Kidney (tissue), 14 donors: ENCODE data around the gene ABLIM3. TPM values are rescaled to one million over a fixed set of nuclear protein-coding genes. Genes with fewer than 3 reads are reported as not detected.
A peak's percentile ranks its signal among the peaks of the same experiment; 100 is the strongest.

Experiments
- DNase-seq, 5 donors: peaks; one replicate each; pipeline ENCODE4 v3.0.0-alpha.2; 2013 to 2020
- FAIRE-seq: peaks from 2 replicates; lab custom pipeline; 2012; peaks lifted over from hg19 to GRCh38; lab: Jason Lieb, UNC
- H3K27ac ChIP-seq, 2 donors: one replicate each; pipeline ENCODE4 v1.7.0; 2013; ENCODE audit warnings: low read depth in 2 of 2, low read length in 2 of 2, inconsistent platforms in 1 of 2
- H3K27me3 ChIP-seq: one replicate; pipeline ENCODE4 v1.7.1; 2013; ENCODE audit warnings: low read length, inconsistent platforms; ENCODE audit not compliant: control insufficient read depth, insufficient read depth
- H3K36me3 ChIP-seq, 3 donors: one replicate each; pipeline versions ENCODE4 v1.7.0 to v1.7.1; 2013; ENCODE audit warnings: low read length in 3 of 3, control low read depth in 1 of 3, inconsistent platforms in 1 of 3; ENCODE audit not compliant: insufficient read depth in 3 of 3, control insufficient read depth in 2 of 3
- H3K4me1 ChIP-seq, 3 donors: one replicate each; pipeline versions ENCODE4 v1.7.0 to v1.7.1; 2013; ENCODE audit warnings: low read length in 3 of 3, inconsistent platforms in 1 of 3, low read depth in 1 of 3; ENCODE audit not compliant: control insufficient read depth in 2 of 3, insufficient read depth in 2 of 3
- H3K4me3 ChIP-seq, 3 donors: one replicate each; pipeline versions ENCODE4 v1.7.0 to v1.8.1; 2013; ENCODE audit warnings: low read length in 3 of 3, control low read depth in 1 of 3, inconsistent platforms in 1 of 3
- H3K9ac ChIP-seq, 3 donors: one replicate each; pipeline versions ENCODE4 v1.7.0 to v1.7.1; 2013; ENCODE audit warnings: low read length in 3 of 3, control low read depth in 1 of 3, inconsistent platforms in 1 of 3
- H3K9me3 ChIP-seq, 3 donors: one replicate each; pipeline versions ENCODE4 v1.7.0 to v1.7.1; 2013; ENCODE audit warnings: low read length in 3 of 3, control low read depth in 1 of 3, inconsistent platforms in 1 of 3; ENCODE audit not compliant: control insufficient read depth in 2 of 3, insufficient read depth in 1 of 3
- intact Hi-C: fragments of 100-400 bp; cut with DNase I; formaldehyde crosslinking; loops from one replicate; pipeline ENCODE4 v1.11.1; 2022
- polyA plus RNA-seq: library from polyadenylated mRNA; stranded (reverse); fragments of 350-450 nt; fragmentation: Illumina TruSeq; extraction: RNeasy Lipid Tissue Mini Kit (QIAGEN cat#74804); gene quantifications from one replicate; pipeline ENCODE4 v1.2.3, GENCODE V29; 2014; ENCODE audit warnings: low read depth, low replicate concordance; ENCODE audit not compliant: insufficient read depth
- total RNA-seq: library from RNA; stranded (reverse); fragmentation: NEBNext Ultra II Directional; extraction: Animal tissue kit (Norgen Biotek cat#: 25700); gene quantifications from one replicate; pipeline ENCODE4 v1.2.1, GENCODE V29; 2021
- TF ChIP-seq, protein P1 (sequence below): IDR thresholded peaks from 3 replicates; pipeline ENCODE4 v1.5.1; 2012; ENCODE audit warnings: mild to moderate bottlenecking, moderate library complexity, borderline replicate concordance; ENCODE audit not compliant: insufficient read depth; ENCODE audit errors: extremely low read depth
- donor health status: control.
- donor health status: control.
- donor health status: control.
- donor health status: control.
- donor health status: control.
- donor health status: DM: yes; HTN: yes; CAD: no.
- donor health status: Normal renal cell carcinoma (clear cell type).

Gene ABLIM3
- total and polyA plus RNA-seq, 2 donors from 2014 or later = 20.1 to 21.7 TPM

DNA sequence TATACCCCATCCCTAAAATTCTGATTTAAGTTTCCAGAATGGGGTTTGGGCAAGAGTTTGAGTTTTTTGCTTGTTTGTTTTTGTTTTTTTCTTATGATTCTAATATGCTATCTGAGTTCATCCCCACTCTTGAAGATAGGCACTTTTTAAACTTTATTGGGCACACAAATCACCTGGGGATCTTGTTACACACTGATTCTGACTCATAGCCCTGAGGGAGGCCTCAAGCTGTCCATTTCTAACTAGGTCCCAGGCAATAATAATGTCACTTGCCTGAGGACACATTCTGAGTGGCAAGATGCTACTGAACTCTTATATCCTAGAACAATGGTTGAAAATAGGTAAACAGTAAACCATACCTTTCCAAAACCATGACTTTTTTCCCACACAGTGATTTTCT is 22.8 kb upstream of the ABLIM3 start:
- H3K36me3 ChIP-seq = no peaks in the 10 kb centered on the region
- TF ChIP-seq, protein P1, sequence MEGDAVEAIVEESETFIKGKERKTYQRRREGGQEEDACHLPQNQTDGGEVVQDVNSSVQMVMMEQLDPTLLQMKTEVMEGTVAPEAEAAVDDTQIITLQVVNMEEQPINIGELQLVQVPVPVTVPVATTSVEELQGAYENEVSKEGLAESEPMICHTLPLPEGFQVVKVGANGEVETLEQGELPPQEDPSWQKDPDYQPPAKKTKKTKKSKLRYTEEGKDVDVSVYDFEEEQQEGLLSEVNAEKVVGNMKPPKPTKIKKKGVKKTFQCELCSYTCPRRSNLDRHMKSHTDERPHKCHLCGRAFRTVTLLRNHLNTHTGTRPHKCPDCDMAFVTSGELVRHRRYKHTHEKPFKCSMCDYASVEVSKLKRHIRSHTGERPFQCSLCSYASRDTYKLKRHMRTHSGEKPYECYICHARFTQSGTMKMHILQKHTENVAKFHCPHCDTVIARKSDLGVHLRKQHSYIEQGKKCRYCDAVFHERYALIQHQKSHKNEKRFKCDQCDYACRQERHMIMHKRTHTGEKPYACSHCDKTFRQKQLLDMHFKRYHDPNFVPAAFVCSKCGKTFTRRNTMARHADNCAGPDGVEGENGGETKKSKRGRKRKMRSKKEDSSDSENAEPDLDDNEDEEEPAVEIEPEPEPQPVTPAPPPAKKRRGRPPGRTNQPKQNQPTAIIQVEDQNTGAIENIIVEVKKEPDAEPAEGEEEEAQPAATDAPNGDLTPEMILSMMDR = no peak
- no peak overlapping the region for H3K27ac ChIP-seq
- intact Hi-C loops = no loop called here
- DNase-seq (no peak), FAIRE-seq (no peak)
- no peak overlapping the region for H3K9ac ChIP-seq
- H3K27me3 ChIP-seq = no peaks in the 10 kb centered on the region
- no peak overlapping the region for H3K4me3 ChIP-seq
- H3K9me3 ChIP-seq = no peaks in the 10 kb centered on the region
- H3K4me1 ChIP-seq = no peaks in the 10 kb centered on the region

DNA sequence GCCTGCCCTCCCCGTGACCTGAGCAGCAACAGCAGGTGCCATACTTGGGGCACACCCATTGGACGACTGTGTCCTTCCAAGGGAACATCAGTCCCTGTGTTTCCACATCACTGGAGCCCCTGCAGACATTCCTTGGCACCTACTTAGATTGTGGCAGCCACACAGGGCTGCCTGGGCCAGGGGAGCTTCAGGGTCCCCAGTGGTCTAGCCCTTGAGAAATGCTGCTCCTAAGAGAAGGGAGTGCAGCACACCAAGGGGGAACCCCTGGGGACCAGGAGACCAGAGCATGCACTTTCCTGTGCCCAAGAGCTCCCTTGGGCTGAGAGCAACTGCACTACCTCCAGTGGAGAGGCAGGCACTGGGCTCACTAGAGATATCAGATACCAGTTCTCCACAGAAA is 20.1 kb upstream of the ABLIM3 start:
- Histone ChIP-seq H3K27me3 (no peaks in the 10 kb centered on the region), H3K27ac (no peak overlapping the region), H3K36me3 (no peaks in the 10 kb centered on the region), H3K4me1 (no peaks in the 10 kb centered on the region), H3K4me3 (no peak overlapping the region), H3K9ac (no peak overlapping the region), H3K9me3 (no peaks in the 10 kb centered on the region)
- intact Hi-C loops = loop anchor here (10.0 kb wide), 1 partner anchor 386 kb away; no protein-coding TSS in a partner anchor
- FAIRE-seq (no peak), DNase-seq (no peak)
- TF ChIP-seq, protein P1 = no peak

DNA sequence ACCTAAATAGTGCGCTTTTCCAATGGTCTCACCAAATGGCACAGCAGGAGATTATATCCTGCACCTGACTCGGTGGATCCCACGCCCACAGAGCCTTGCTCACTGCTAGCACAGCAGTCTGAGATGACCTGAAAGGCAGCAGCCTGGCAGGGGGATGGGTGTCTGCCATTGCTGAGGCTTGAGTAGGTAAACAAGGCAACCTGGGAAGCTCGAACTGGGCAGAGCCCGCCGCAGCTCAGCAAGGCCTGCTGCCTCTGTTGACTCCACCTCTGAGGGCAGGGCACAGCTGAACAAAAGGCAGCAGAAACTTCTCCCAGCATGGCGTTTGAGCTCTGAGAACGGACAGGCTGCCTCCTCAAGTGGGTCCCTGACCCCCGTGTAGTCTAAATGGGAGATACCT is 18.1 kb upstream of the ABLIM3 start:
- H3K4me3 ChIP-seq = no peak overlapping the region
- H3K27ac ChIP-seq = no peak overlapping the region
- intact Hi-C loops = loop anchor here (10.0 kb wide), 1 partner anchor 388 kb away; no protein-coding TSS in a partner anchor
- DNase-seq = no peak
- no peaks in the 10 kb centered on the region for H3K36me3 ChIP-seq
- no peak for FAIRE-seq
- TF ChIP-seq, protein P1 = no peak
- no peaks in the 10 kb centered on the region for H3K4me1 ChIP-seq
- H3K9me3 ChIP-seq = no peaks in the 10 kb centered on the region
- H3K9ac ChIP-seq = no peak overlapping the region
- no peaks in the 10 kb centered on the region for H3K27me3 ChIP-seq

DNA sequence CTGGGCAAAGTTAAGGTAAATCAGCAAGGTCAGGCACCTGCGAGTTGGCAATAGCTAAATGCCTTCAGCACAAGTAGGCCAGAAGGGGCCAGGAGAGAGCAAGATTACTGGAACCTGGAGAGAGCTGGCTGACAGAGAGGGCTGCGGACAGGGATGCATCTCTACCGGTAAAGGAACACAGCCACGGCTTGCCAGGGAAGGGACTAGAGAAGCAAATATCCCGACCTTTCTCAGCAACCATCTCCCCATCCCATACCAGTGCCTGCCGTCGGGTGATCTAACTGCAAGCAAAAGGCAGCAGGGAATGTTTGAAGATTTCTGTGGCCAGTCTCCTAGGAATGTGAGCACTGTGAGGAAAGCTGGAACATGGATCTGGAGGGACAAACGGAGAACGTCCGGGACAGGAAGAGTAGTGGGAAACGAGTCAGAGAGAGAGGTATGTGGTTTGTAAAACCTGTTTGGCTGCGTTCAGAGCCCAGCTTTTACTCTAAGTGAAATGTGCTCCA is 15.9 kb upstream of the ABLIM3 start:
- intact Hi-C loops = loop anchor here (10.0 kb wide), 1 partner anchor 391 kb away; no protein-coding TSS in a partner anchor
- Histone ChIP-seq H3K27me3 (no peaks in the 10 kb centered on the region), H3K4me1 (no peaks in the 10 kb centered on the region), H3K9me3 (no peaks in the 10 kb centered on the region), H3K27ac (no peak overlapping the region), H3K4me3 (no peak overlapping the region), H3K36me3 (no peaks in the 10 kb centered on the region), H3K9ac (no peak overlapping the region)
- TF ChIP-seq, protein P1 = peak; percentile 21
- DNase-seq = no peak
- FAIRE-seq = no peak
